NT2/D1 (cell line): Measurements from ENCODE around the gene ZNF438.

ENCODE experiments used
- SUZ12 ChIP-seq: IDR thresholded peaks from 2 replicates; pipeline ENCODE4 v1.6.1; 2011; ENCODE audit not compliant: insufficient read length, insufficient read depth; ENCODE audit errors: extremely low read depth
- YY1 ChIP-seq: IDR thresholded peaks from 2 replicates; pipeline ENCODE4 v1.6.1; 2011; ENCODE audit not compliant: insufficient read length, insufficient read depth
- ZNF274 ChIP-seq: IDR thresholded peaks from 2 replicates; pipeline ENCODE4 v1.6.1; 2011; ENCODE audit warnings: mild to moderate bottlenecking, low read depth, low read length

DNA sequence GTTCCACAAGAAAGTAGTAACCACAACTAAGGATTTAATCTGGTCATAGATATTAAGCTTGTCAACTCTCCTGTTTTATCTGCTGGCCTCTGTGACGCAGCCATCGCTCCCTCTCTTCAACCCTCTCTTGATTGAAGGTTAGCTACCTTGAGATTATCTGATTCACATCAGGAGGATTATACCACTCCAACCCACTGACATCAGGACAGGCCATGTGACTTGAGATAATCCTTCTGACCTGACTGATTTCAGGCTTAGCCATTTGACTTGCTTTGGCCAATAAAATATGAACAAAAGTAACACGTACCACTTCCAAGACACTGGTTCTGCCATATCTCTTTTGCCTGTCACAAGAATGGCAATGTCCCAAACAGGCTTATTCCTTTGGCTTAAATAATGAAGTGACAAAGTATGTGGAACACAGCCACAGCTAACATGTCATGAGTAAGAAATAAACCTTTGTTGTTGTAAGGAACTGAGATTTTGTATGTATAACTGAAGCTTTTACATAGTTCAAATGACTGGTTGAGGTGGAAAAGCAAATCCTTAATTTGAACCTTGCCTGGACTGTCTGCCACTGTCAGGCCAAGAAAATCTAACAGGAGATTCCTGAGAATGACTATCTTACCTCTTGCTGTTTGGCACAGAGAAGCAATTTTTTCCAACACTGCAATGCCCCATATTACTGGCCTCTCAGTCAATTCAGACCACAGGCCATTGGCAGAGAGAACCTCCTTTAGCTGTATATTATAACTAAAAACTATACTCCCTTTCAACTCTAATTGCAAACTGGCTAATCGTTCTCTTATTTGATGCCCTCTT is 13.9 kb downstream of the ZNF438 start:
- TF ChIP-seq SUZ12 (no peak), ZNF274 (no peak), YY1 (no peak)
